ENCODE data around the gene FOXN3.

Gene FOXN3

GRCh38 chr14:89407856-89408255 is 9.2 kb downstream of the FOXN3 start:
- TF ChIP-seq CTCF (IDR thresholded peaks at IDR 0.05): no peak
- H3K36me3 ChIP-seq: peaks cover 6 to 20% (median 12%) of the 10 kb centered on the region in 3 donors
- peaks cover 0 to 93% (median 52%) of the 10 kb centered on the region in 4 donors for H3K4me1 ChIP-seq
- no peaks in the 10 kb centered on the region for H3K9me3 ChIP-seq
- intact Hi-C loops (cut with DNase I; ENCODE audit: low total_unique reads): loop anchor here (5.0 kb wide), 1 partner anchor 36 kb away; no protein-coding TSS in a partner anchor
- H3K27ac ChIP-seq: peak overlapping the region; percentile 61 to 67
- H3K4me3 ChIP-seq: no peak overlapping the region
- DNase-seq: no peak
- no peaks in the 10 kb centered on the region for H3K27me3 ChIP-seq

GRCh38 chr14:89406941-89407340 is 10.1 kb downstream of the FOXN3 start:
- Histone ChIP-seq H3K4me3 (no peak overlapping the region), H3K27ac (peak overlapping the region; percentile 20 to 61), H3K27me3 (no peaks in the 10 kb centered on the region), H3K36me3 (peaks cover 6 to 14% (median 12%) of the 10 kb centered on the region in 3 donors), H3K4me1 (peaks cover 0 to 93% (median 58%) of the 10 kb centered on the region in 4 donors), H3K9me3 (no peaks in the 10 kb centered on the region)
- no peak for DNase-seq
- intact Hi-C loops (cut with DNase I; ENCODE audit: low total_unique reads): loop anchor here (5.0 kb wide), 1 partner anchor 35 kb away; no protein-coding TSS in a partner anchor
- TF ChIP-seq CTCF (IDR thresholded peaks at IDR 0.05): no peak

- DNase-seq: no peak
- H3K27ac ChIP-seq: peak overlapping the region in 1 of 2 donors; percentile 61
- peaks cover 4 to 13% (median 10%) of the 10 kb centered on the region in 3 donors for H3K36me3 ChIP-seq
- H3K4me1 ChIP-seq: peaks cover 0 to 96% (median 61%) of the 10 kb centered on the region in 4 donors
- intact Hi-C loops (cut with DNase I; ENCODE audit: low total_unique reads): loop anchor here (5.0 kb wide), 1 partner anchor 34 kb away; no protein-coding TSS in a partner anchor
- no peaks in the 10 kb centered on the region for H3K9me3 ChIP-seq
- no peaks in the 10 kb centered on the region for H3K27me3 ChIP-seq
- no peak for TF ChIP-seq CTCF (IDR thresholded peaks at IDR 0.05)
- no peak overlapping the region for H3K4me3 ChIP-seq
These were observed 10.7 kb downstream of the FOXN3 start for GRCh38 chr14:89406361-89406760.

- Histone ChIP-seq H3K9me3 (no peaks in the 10 kb centered on the region), H3K4me3 (no peak overlapping the region), H3K27me3 (no peaks in the 10 kb centered on the region), H3K27ac (no peak overlapping the region), H3K36me3 (peaks cover 0 to 13% (median 4%) of the 10 kb centered on the region in 3 donors), H3K4me1 (peaks cover 0 to 96% (median 60%) of the 10 kb centered on the region in 4 donors)
- DNase-seq: no peak
- no peak for TF ChIP-seq CTCF (IDR thresholded peaks at IDR 0.05)
- intact Hi-C loops (cut with DNase I; ENCODE audit: low total_unique reads): loop anchor here (5.0 kb wide), 1 partner anchor 33 kb away; no protein-coding TSS in a partner anchor
These were observed 11.3 kb downstream of the FOXN3 start for GRCh38 chr14:89405712-89406111.

- TF ChIP-seq CTCF (IDR thresholded peaks at IDR 0.05): no peak
- intact Hi-C loops (cut with DNase I; ENCODE audit: low total_unique reads): no loop called here
These were observed 14.7 kb downstream of the FOXN3 start for GRCh38 chr14:89402363-89402762.

More at GRCh38 chr14:89402363-89402762, 14.7 kb downstream of the FOXN3 start:
- Histone ChIP-seq H3K36me3 (peaks cover 0 to 13% (median 0%) of the 10 kb centered on the region in 3 donors), H3K27ac (no peak overlapping the region), H3K4me1 (peaks cover 0 to 94% (median 43%) of the 10 kb centered on the region in 4 donors), H3K4me3 (no peak overlapping the region), H3K9me3 (no peaks in the 10 kb centered on the region), H3K27me3 (no peaks in the 10 kb centered on the region)
- no peak for DNase-seq
